Body of pancreas (tissue), 4 donors: Measurements from ENCODE around the gene MAU2. TPM values are rescaled to one million over a fixed set of nuclear protein-coding genes. Genes with fewer than 3 reads are reported as not detected.

ENCODE experiments used
- ATAC-seq: fragments of 150-250 bp; one replicate; pipeline ENCODE4 v1.9.1; 2016
- DNase-seq, 4 donors: peaks; one replicate each; pipeline ENCODE4 v3.0.0-alpha.2; 2019
- H3K27ac ChIP-seq, 4 donors: fragments of 200-600 bp; sonication (generic); 1 replicate in 3 of 4; 2 replicates in 1 of 4; pipeline versions ENCODE4 v1.5.1 to v1.6.1; 2016 to 2019; ENCODE audit warnings: mild to moderate bottlenecking in 1 of 4, mixed read lengths in 1 of 4, moderate library complexity in 1 of 4
- H3K27me3 ChIP-seq, 2 donors: fragments of 200-600 bp; sonication (generic); one replicate each; pipeline ENCODE4 v1.6.0; 2016; ENCODE audit warnings: mild to moderate bottlenecking in 1 of 2
- H3K36me3 ChIP-seq, 2 donors: fragments of 200-600 bp; sonication (generic); replicated peaks in 1 of 2; 2 replicates each; pipeline ENCODE4 v1.5.1; 2016; ENCODE audit warnings: low read depth in 2 of 2; ENCODE audit not compliant: insufficient read depth in 1 of 2
- H3K4me1 ChIP-seq: fragments of 200-600 bp; sonication (generic); one replicate; pipeline ENCODE4 v1.6.0; 2016
- H3K4me3 ChIP-seq, 2 donors: fragments of 200-600 bp; sonication (generic); 1 replicate in 1 of 2; 2 replicates in 1 of 2; pipeline ENCODE4 v1.5.1; 2016 to 2019
- H3K9me3 ChIP-seq, 3 donors: fragments of 200-600 bp; sonication (generic); 1 replicate in 2 of 3; 2 replicates in 1 of 3; pipeline ENCODE4 v1.5.1; 2016
- POLR2A ChIP-seq, 3 donors: fragments of 450-650 bp; IDR thresholded peaks; one replicate each; pipeline ENCODE4 v1.6.1; 2016; ENCODE audit warnings: antibody characterized with exemption in 3 of 3, mild to moderate bottlenecking in 2 of 3
- WGBS, 2 donors: methylation state at CpG; one replicate each; pipeline ENCODE4 v1.1.5; 2017; 5-methylcytosine and 5-hydroxymethylcytosine counted together
- intact Hi-C: fragments of 100-400 bp; cut with DNase I; formaldehyde crosslinking; loops from one replicate; pipeline ENCODE4 v1.15.1; 2023
- total RNA-seq, 2 donors: library from RNA; depleted of rRNA; stranded (reverse); fragments of >200 nt; gene quantifications; one replicate each; pipeline ENCODE4 v1.1.0, GENCODE V29; 2016
- TF ChIP-seq, protein P1 (sequence below), 7 experiments: fragments of 450-650 bp in 4 of 7; fragments of 200-600 bp in 3 of 7; sonication (generic) in 3 of 7; IDR thresholded peaks; one replicate each; pipeline ENCODE4 v1.5.1; 2016 to 2019; ENCODE audit warnings: antibody characterized with exemption in 7 of 7

Gene MAU2
- total RNA-seq, 2 donors from 2014 or later, result 38.9 to 57.4 TPM

DNA sequence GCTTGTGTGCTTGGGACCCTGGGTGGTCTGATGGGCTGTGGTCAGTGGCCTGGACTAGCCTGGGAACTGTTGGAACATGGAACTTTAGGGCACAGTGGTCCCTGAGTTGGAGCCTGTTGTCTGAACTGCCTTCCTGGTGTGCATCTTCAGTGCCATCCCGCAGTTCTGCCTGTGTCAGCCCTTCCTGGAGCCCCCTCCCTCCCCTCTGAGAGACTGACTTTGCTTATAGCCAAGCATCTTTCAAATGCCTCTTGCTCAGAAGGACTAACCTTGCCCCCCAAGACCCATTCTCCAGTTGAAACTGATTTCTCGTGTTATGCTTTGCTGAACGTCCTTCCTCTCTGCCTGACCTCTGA lies 14.3 kb downstream of the MAU2 start:
- H3K27me3 ChIP-seq, result no peaks in the 10 kb centered on the region

DNA sequence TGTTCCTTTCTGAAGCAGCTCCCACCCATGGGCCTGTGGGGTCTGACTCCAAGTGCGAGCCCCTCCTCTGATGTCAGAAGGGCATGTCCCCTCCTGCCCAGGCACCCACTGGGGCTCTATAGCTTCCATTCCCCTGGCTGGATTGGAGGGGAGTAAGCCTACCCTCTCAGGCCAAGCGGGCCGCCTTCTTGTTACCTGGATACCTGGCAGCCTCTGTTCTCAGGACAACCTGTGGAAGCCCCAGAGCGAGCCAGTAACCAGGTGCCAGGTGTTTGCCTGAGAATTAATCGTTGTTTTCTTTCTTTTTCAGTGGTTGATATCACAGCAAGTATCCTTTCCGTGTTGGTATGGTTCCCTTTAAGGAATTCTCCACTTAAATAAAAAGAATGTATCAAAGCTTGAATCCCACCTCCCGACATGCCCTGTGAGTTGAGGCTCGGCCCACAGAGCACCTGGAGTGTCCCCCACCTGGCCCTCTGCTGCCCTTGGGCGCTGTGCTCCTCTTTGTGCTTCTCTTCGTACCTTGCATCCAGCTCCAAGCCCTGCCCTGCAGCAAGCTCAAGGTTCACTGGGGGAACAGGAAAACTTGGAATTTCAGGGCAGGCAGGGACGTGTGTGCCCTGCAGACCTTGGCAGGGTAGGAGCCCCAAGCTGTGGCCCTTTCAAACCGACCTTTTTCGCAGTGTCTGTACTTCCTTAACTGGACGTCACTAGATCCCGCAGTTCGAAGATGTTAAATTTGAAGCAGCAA lies 15.0 kb downstream of the MAU2 start:
- no peaks in the 10 kb centered on the region for H3K4me1 ChIP-seq
- ATAC-seq (no peak), DNase-seq (peak in 1 of 4 donors; percentile 30)
- peaks cover 13 to 28% of the 10 kb centered on the region in 2 donors for H3K36me3 ChIP-seq
- intact Hi-C loops, result no loop called here
- TF ChIP-seq POLR2A (IDR thresholded peaks at IDR 0.05), result no peak
- TF ChIP-seq, protein P1, sequence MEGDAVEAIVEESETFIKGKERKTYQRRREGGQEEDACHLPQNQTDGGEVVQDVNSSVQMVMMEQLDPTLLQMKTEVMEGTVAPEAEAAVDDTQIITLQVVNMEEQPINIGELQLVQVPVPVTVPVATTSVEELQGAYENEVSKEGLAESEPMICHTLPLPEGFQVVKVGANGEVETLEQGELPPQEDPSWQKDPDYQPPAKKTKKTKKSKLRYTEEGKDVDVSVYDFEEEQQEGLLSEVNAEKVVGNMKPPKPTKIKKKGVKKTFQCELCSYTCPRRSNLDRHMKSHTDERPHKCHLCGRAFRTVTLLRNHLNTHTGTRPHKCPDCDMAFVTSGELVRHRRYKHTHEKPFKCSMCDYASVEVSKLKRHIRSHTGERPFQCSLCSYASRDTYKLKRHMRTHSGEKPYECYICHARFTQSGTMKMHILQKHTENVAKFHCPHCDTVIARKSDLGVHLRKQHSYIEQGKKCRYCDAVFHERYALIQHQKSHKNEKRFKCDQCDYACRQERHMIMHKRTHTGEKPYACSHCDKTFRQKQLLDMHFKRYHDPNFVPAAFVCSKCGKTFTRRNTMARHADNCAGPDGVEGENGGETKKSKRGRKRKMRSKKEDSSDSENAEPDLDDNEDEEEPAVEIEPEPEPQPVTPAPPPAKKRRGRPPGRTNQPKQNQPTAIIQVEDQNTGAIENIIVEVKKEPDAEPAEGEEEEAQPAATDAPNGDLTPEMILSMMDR (IDR thresholded peaks at IDR 0.05), result no peak
- no peaks in the 10 kb centered on the region for H3K27me3 ChIP-seq
- H3K9me3 ChIP-seq, result no peaks in the 10 kb centered on the region
- 77 to 79% methylated on average over 15 to 16 of the region's 16 CpGs for WGBS, 2 donors
- no peak overlapping the region for H3K4me3 ChIP-seq
- H3K27ac ChIP-seq, result no peak overlapping the region

More for the DNA sequence above, 14.3 kb downstream of the MAU2 start:
- Histone ChIP-seq H3K4me1 (no peaks in the 10 kb centered on the region), H3K36me3 (peaks cover 13 to 30% of the 10 kb centered on the region in 2 donors), H3K4me3 (no peak overlapping the region), H3K9me3 (no peaks in the 10 kb centered on the region), H3K27ac (no peak overlapping the region)
- TF ChIP-seq, protein P1 (IDR thresholded peaks at IDR 0.05), result no peak
- no peak for TF ChIP-seq POLR2A (IDR thresholded peaks at IDR 0.05)
- intact Hi-C loops, result no loop called here
- DNase-seq, result no peak
- ATAC-seq, result no peak
- WGBS, 2 donors, result 83 to 85% methylated on average over 3 of the region's 3 CpGs

DNA sequence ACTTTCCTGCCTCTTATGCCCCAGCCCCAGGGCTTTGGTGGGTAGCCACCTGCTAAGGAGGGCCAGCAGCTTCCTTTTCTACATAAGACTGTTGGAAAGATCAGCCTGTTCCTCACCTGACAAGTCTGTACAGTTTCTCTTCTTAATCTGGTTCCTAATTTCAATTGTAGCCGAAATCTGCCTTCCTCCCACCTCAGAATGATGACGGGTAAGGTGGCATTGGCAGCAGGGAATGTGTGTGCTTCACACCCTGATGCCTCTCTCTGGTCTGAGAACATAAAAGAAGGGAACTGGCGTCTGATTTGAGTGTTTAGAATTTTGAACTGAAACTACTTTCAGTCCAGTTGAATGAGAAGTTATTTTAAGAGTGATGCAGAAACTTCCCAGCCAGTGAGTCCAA lies 16.0 kb downstream of the MAU2 start:
- no peak overlapping the region for H3K27ac ChIP-seq

DNA sequence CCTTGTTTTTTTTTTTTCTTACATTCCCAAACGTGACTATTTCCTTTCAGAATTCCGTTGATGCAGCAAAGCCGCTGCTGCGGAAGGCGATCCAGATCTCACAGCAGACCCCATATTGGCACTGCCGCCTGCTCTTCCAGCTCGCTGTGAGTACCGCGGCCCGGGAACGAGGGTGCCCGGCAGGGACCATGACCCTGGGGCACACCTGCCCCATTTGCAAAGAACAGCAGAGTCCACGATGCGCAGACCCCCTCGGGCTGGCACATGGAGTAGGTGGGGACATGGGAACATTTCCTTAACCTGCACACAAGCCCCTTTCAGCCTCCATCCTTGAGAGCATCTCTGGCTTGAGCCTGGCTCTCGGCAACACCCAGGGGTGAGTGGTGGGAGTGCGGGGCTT lies 16.5 kb downstream of the MAU2 start:
- DNase-seq, result no peak

More for the DNA sequence above, 16.0 kb downstream of the MAU2 start:
- H3K4me1 ChIP-seq, result no peaks in the 10 kb centered on the region
- no peaks in the 10 kb centered on the region for H3K9me3 ChIP-seq
- H3K4me3 ChIP-seq, result no peak overlapping the region
- WGBS, 2 donors, result 53 to 56% methylated on average over 3 of the region's 3 CpGs
- DNase-seq (no peak), ATAC-seq (no peak)
- intact Hi-C loops, result no loop called here
- TF ChIP-seq, protein P1 (IDR thresholded peaks at IDR 0.05), result no peak
- peaks cover 13 to 28% of the 10 kb centered on the region in 2 donors for H3K36me3 ChIP-seq
- H3K27me3 ChIP-seq, result no peaks in the 10 kb centered on the region

More for the DNA sequence above, 16.5 kb downstream of the MAU2 start:
- no peak overlapping the region for H3K4me3 ChIP-seq
- no peak overlapping the region for H3K27ac ChIP-seq
- no peaks in the 10 kb centered on the region for H3K27me3 ChIP-seq
- TF ChIP-seq POLR2A (IDR thresholded peaks at IDR 0.05), result no peak
- TF ChIP-seq, protein P1 (IDR thresholded peaks at IDR 0.05), result no peak
- WGBS, 2 donors, result 93 to 94% methylated on average over 8 to 17 of the region's 17 CpGs
- H3K4me1 ChIP-seq, result no peaks in the 10 kb centered on the region
- H3K9me3 ChIP-seq, result no peaks in the 10 kb centered on the region
- ATAC-seq, result no peak
- H3K36me3 ChIP-seq, result peaks cover 13 to 28% of the 10 kb centered on the region in 2 donors
- intact Hi-C loops, result no loop called here
